NAMALWA (cell line): ENCODE data around the gene PRDM5.

Experiments
- DNase-seq: peaks from one replicate; pipeline ENCODE4 v3.0.0-alpha.2; 2015; ENCODE audit warnings: low spot score

The PRDM5 gene

DNA sequence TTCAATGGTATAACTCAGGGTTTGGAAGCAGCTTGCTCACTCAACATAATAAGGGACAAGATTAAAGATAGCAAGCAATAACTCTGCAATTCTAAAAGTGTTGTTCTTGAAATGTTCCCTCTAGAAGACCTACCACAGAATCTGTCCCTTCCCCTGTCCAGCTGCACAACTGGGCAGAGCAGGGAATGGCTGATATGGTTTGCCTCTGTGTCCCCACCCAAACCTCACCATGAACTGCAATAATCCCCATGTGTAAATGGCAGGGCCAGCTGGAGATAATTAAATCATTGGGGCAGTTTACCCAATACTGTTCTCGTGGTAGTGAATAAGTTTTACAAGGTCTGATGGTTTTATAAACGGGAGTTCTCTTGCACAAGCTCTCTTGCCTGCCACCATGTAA lies 19.1 kb downstream of the PRDM5 start:
- DNase-seq, result no peak

DNA sequence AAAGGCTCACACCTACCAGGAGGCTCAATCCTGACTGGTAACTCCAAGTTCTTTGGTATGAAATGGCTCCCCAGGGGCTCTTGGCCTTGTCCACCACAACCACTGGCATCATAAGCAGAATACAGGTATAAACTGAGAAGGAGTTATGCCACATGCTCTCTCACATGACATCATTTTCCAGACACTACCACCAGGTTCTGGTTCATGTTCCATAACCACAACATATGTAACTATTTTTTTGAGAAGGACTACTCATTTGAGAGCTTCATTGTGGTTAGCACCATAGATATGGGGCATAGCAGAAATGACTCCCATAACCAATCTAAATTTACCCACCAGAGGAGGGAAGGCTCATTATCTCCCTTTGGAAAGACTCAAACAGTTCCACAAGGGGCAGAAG lies 19.6 kb downstream of the PRDM5 start:
- DNase-seq, result no peak

DNA sequence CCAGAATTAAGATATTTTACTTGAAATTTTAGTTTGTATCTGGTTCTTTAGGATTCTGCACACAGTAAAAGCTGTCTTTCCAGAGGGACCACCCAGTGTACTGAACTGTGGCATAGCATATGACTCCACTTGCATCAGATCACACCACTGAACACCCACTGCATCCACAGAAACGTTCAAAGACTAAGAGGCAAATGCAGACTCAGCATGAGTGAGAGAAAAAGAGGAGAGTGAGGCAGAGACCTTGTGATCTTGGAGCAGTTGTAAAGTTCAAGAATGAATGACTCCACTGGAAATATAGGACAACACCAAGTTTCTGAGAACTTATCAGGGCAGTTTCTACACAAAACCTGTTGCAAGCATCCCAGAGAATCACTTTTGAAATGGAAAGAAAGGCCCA lies 20.8 kb downstream of the PRDM5 start:
- no peak for DNase-seq

DNA sequence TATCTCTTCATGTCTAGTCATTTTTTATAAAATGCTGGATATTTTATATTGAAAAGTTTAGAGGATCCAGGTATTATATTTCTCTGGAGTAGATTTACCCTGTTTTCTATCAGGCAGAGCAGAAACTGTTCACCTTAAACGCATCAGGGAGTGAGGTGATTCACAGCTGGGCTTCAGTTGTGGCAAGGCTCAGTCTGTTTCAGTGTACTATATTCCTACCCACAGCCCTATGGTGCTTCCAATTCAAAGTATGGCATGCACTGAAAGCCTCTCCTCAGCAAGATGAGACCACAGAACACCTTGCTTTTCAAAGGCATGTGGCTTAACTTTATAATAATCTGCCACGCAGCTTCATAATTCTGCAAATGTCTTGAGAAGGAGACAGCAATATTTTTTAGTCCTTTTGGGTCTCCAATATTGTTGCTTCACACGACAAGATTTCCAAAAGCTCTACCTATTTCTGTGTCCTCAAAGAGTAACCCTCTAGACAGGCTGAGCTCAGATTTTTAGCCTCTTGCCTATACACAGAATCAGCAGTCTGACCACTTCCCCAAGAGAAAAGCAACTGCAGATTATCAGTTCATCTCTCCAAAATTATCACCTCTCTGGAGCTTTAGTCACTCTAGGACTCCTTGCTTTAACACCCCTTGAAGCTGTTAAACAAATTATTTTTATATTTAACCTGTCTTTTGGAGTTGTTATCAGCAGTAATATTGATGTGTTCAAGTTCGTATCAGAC lies 24.4 kb downstream of the PRDM5 start:
- DNase-seq, result no peak

DNA sequence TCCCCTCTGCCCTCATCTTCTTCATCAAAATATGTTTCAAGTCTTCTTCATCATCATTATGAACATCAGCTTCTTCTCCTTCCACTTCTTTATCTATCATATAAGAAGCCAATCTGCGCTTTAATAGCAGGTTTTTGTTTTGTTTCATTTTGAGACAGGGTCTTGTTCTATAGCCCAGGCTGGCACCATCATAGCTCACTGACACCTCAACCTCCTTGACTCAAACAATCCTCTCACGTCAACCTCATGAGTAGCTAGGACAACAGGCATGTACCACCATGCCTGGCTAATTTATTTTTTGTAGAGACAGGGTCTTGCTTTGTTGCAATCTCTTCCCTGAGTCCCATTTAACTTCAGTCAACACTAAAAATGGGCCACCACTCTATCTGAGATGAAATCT lies 27.0 kb downstream of the PRDM5 start:
- no peak for DNase-seq

DNA sequence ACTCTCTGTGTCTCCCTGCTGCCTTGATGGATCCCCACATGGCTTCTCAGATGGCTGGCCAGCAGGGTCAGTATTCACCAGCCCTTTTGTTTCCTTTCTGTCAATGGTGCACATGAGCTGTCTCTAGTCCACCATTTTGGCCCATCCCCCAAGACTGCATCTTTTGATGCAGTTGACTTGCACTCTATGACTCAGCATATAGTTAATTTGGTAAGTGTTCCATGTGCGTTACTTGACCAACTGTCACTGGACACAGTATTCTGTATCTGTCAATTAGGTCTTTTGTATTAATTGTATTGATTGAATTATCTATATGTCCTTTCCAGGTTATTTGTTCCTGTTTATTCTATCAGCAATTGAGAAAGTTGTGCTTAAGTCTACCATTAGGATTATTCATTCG lies 29.2 kb downstream of the PRDM5 start:
- DNase-seq, result no peak

DNA sequence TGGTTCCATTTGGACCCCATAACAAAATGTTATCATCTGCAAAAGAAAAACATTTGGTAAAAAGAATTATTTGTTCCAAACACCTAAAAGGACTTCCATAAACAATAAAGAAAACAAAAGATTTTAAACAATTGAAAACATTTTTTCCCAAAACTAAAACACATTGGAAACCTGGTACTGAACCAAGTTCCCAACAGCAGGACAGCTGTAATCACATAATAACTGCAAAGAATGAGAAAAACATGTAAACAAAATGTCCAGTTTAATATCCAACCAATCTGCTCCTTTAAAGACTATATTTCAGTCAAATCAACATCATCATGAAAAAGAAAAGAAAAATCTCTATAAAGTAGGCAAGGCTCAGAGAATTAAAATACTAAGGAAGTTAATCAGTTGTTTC lies 36.3 kb downstream of the PRDM5 start:
- DNase-seq, result no peak

DNA sequence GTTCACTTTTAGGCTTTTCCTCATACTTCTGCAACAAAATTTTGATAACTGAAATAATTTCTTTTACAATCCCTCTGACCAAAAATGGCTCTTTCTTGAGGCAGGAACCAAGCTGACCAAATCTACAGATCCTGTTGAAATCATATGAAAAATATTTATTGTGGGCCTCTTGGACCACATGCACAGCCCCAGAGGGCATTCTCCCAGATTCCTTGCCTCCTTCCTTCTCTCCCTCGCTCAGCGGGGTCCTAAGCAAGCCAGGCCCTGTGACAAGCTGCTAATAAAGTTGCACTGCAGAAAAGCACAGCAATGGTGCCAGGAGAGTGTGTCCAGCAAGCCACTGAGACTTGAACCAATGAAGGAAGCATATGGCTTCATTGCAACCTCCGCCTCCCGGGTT lies 40.7 kb downstream of the PRDM5 start:
- no peak for DNase-seq

DNA sequence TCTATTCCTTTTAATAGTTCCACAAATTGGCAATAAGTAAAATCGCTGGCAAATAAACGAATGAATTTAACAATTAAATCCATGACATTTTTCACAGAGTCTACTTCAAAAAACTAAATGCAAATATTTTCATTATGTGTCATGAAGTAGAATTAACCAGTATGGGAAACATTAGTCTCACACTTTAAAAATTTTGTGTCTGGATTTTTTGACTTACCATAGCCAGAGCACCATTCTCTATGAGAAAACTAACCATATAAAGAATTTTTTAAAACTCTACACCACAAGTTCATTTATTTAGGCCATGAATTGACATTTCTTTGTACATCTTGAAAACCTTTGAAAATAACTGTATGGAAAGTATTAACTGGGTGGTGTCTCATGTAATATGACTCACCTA lies 41.2 kb downstream of the PRDM5 start:
- DNase-seq, result no peak

DNA sequence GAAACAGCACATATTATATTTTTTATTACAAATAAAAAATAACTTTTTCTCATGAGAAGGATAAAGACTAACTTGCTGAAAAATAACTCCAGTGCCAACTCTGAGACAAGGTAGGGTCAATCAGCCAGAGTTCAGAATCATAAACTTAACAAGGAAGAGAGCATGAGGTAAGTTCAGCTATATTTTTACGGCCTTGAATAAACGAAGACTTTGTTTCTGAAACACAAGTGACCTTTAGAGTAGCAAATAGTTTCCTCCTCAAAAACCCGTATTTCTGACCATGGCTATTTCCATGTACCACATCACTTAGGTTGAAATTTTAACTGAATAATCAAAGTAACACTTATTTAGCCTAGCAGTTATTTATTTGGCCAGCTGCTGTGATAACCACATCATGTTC lies 45.5 kb downstream of the PRDM5 start:
- DNase-seq, result no peak

DNA sequence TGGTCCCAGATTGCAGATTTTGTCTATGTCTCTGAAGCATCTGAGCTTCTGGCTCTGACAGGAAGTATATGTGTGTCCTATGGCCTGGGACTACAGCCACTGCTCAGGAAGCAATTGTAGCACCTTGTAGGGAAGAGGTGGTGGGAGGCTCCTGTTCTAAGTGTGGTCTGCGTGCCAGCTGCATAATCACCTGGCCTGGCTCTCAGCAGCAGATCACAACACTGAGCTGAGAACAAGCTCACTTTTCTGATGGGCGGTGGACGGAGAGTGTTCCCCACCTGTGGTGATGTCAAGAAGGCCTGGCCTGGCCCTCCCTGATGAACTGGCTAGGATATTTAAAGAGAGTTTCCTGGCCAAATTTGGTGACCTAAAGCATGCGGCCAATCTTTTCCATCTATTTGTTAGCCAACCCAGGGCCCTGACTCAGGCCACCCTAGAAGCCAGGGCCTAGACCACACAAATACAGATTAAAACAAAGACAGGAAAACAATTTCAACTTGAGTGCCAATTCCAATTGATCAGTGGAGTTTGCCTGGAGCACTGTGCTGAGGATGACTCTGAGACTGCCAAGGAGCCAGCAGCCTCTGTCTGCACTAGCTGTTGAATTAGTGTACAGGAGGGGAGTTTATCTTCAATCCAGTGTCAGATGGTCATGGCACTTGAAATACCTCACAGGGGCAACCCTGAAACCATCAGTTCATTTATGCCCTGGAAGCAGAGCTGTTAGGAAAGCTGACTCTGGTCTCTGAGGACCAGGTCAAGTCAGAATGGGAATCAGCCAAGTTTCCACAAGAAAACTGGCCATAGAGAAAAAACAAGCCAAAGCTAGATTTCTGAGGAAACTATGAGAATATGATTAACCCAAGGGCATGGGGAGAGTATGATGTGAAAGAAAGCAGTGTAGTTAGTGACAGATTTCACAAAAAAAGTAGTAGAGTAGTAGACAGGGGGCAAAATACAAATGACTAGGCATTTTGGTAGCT lies 47.4 kb downstream of the PRDM5 start:
- DNase-seq, result no peak

DNA sequence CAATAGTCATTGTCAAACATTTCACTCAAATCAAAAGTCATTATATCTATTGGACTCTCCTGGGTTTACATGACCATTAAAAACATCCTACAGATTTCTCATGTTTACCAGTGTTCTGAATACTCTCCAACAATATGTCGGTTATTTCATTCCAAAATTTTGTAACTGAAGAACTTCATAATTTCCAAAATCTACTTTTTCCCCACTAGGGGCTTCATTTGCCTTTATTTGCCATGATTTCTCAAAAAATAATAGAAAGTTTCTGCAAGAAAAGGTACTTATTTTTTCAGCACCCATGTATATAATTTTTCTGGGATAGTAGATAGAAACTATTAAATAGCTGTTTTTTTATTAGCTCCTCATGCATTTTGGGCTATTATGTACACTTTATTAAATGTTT lies 49.0 kb downstream of the PRDM5 start:
- no peak for DNase-seq

DNA sequence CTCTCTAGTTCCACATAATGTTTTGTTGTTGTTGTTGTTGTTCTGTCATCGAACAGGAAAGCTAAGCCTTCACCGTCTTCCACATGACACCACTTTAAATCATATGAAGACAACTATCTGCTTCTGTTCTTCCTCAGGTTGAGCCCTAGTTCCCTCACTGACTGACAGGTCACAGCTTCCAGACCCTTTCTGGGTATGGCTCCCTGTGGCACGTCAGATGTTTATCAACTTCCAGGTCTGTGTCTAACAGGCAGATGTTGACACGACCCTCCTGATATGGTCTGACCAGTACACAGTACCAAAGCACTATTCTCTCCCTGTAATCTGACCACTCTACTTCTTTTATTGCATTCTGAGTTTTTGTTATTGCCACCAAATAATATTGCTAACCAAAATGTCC lies 51.4 kb downstream of the PRDM5 start:
- DNase-seq, result no peak

DNA sequence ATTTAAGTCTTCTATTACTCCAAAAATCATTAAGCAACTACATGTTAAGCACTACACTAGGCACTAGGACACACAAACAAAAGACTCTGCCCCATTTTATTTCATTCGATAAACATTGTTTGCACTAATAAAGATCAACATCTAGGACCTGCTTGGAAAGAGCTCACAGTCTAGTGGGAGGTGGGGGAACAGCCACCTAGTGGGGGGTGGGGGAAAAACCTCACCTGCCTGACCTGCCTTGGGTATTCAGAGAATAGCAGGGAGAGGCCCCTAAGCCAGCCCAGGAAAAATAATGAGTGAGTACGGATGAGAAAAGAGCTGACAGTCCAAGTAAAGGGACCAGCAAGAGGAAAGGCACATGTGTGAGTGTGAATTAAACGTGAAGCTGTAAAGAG lies 52.2 kb downstream of the PRDM5 start:
- peak; percentile 22 for DNase-seq

DNA sequence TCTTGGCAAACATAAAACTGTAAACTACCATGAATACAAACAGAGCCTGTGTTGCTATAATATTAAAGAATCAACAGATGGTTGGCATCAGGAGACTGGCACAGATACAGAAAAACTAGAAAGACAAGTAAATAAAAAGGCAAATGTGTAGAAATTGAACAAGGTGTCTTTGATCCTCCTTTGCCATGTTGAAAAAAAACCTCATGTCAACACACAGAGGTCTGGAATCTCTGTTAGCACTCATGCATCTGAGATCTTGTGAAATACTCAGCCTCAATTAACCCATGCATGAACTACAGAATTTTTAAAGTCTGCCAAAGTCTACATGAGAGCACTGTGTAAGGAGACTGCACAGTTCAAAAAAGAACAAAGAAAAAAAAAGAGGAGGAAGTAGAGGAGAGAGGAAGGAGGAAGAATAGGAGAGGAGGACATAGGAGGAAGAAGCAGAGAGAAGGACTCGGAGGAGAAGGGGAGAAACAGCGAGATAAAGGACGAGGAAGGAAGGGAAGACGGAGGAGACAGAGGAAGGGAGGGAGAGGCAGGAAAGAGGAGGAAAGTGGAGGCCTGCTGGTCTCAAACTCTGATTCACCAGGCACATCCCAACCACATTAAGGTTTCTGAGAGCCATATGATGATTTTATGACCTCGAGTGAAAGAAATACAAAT lies 52.8 kb downstream of the PRDM5 start:
- DNase-seq, result no peak

DNA sequence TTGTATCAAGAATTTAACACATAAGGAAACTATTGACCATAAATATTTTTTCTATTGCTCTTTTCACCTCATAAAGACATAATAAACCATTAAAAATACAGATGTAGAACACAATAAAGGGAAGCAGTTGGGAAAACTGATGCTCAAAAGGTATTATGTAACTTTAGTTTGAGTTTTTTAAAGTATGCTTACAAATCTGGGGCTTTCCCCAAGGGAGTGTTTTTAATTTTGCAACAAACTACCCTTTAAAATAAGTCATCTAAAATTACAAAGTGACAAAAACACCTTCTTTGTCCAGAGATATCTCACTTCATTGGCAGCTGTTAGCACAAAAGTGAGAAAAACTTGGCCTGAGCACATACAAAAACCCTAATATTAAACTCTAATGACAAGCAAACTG lies 55.0 kb downstream of the PRDM5 start:
- DNase-seq, result no peak

DNA sequence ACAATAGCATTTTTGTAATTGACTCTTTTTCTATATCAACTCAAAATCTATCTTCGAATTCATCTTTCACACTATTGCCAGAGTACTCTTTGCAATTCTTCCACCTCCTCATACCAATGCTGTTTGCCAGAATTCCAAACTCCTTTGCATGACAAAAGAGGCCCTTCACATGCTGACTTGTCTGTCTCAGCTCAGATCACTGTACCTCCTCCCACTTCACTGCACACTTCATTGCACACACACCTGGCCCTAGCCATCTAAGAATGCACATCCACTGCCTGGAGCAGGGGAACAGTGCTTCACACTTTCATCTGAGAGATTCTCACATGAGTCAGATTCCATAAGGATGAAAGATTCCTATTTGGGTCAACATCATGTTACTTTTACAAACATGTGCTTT lies 56.5 kb downstream of the PRDM5 start:
- no peak for DNase-seq

DNA sequence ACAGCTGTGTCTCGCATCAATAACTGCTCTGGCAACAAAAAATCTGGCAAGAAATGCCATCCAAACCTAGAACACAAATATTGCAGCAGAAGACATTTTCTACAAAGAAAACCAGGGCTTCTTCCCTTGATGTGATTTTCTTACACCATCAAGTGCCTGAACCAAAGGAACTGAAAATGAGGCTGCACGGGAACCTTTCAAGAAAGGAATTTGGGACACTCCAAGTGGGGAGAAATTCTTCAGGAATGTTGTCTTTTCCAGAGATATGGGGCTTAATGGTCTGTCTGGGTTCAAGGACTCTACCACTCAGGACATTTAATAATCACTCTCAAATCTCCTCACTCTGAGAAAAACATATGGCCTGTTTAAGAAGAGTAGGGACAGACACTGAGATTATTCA lies 57.6 kb downstream of the PRDM5 start:
- DNase-seq, result no peak

DNA sequence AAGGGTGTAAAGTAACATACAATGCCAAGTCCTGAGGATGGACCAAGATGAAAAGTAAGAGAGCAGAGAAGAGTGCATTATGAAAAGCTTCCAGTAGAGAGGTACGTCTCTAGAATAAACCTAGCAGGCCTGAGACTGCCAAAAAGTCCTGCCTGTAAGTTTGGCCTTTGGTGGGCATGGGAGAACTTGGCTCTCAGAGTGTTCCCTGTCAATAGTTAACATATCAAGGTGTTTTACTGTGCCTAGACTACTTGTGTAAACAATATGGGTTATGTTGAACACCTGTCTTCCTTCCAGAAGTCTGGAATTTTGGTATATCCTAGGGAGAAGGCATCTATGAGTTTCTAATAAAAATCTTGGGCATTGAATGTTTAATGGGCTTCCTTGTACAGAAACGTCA lies 60.1 kb downstream of the PRDM5 start:
- no peak for DNase-seq

DNA sequence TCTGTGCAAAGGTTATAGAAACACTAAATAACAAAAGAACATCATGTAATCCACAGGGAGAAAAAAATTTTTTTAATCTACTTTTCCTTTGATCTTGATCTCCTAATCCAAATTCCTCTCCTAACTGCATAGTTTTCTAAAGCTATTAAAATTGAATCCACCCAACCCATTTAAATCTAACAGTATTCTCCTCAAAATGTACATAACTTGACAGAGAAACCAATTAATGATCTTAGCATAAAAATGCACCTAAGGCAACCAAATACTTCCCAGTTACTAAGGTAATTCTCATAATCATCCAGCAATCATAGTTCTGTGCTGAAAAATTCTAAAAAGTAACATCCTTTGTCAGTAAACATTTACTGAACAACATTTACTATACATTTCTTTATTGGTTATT lies 60.7 kb downstream of the PRDM5 start:
- DNase-seq, result no peak

DNA sequence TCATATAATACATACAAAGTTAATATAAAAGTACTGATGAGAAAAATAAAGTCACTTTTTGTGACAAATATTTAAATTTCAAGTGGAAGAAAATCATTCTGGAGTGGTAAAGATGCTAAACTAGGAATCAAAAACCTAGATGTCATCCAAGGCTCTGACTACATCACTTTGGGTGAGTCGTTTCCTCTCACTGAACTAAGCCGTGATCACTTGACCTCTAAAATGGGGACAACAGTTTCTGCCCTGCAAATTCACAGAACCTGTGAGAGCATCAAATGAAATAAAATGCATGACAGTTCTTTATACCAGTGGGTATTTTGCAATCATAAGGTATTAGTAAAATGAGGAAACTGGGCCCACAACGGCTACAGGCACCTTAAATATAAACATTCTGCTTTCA lies 63.8 kb downstream of the PRDM5 start:
- DNase-seq, result no peak

DNA sequence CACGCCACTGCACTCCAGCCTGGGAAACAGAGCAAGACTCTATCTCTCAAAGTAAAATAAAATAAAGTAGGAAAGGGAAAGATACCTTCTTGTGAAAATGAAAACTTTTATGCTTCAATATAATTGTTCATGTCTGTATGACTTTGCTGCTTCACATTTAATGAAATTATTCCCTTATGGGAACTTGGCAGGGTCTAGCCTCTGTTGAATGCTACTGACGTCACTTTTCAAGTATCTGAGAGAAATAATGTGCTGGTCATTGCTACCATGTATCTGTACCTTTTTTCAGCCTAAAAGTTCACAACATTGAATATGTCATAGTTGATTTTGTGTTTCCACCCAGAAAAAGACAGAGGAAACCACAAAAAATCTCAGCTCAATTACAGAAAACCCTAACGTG lies 65.2 kb downstream of the PRDM5 start:
- DNase-seq, result no peak

DNA sequence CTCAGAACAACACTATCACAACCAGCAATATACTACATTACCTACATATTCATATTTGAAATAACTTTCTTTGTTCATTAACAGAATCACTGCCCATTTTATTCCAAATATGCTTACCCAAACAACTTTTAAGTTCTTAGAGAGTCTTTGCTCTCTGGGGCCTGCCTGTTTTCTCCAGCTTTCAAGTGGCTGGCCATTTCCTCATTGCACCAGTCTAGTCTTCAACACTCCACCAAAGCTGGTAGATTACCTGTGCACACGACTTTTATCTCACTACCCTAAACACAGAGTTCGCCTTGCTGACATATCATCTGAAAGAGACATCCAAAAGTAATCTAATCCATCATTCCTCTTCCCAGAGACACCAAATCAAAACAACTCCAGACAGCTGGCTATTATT lies 66.2 kb downstream of the PRDM5 start:
- DNase-seq, result no peak
